GM21390 (cell line): ENCODE measurements around the gene TRIM46.
"Not testable (repeated sequence)": the region's sequence is repeated elsewhere in the genome, so short reads cannot be mapped to it uniquely, and the experiment has no call there.

Experiments used
- ATAC-seq: cut with Tn5 transposase; IDR thresholded peaks from one replicate; pipeline ENCODE4 v1.9.1; 2021; ENCODE audit not compliant: unreplicated experiment

Gene TRIM46

DNA sequence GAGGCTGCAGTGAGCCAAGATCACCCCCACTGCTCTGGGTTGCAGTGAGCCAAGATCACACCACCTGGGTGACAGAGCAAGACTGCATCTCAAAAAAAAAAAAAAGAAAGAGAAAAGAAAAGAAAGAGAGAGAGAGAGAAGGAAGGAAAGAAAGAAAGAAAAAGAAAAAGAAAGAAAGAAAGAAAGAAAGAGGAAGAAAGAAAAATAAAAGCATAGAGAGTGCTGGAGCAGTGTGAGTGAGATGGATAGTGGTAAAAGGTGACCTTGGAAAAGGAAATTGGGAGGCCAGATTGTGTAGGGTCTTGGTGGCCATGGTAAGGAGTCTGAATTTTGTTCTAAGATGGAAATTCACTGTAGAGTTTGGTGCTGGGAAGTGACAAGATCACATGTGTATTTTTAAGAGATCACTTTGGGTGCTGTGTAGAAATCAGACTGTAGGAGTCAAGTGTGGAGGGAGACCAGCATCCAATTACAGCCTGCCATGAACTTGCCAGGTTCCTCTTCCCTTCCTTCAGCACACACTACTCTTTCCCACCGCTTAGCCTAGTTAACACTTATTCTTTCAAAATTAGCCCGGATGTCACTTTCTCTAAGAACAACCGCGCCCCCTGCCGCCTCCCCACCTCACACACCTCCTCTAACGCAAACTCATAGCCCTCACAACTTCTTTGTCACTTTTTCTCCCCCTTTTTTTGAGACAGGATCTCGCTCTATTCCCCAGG, 52.7 kb downstream of the TRIM46 start:
- ATAC-seq = no peak

- ATAC-seq = no peak
Measured at GRCh38 chr1:155226910-155227260, 53.2 kb downstream of the TRIM46 start.

DNA sequence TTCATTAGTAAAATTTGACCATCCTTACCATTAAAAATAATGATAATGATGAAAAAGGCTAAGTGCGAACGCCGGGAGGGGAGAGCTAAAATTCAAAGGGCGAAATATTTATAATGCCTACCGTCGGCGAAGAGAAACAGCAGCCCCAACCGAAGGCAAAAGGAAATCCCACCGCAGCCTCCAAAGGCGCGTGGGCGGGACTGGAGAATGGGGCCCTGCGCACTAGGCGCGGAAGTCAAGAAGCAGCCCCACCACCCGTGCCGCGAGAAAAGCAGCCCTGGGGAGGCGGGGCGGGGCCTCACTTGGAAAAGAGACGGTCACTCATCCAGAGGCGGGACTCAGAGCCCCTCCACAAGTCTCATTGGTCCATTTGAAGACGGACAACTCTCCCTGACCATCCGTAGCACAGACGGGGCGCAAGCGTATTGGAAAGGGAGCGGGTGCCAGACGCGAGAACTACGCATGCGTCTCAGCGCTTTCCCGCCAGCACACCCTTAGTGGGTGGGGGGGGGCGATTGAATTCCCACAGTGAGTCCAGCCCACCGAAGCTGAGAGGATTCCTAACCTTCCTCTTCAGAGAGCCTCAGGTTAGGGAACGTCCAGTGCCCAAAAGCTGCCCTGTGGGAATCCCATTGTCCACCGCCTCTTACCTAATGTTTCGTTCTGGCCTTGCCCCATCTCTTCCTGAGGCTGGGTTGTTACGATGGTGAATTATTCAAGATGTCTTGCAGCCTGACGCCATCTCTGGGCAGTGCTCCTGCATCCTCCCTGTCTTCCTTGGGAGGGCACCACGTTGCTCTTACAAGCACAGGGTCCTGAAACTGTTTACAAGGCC, 53.8 kb downstream of the TRIM46 start:
- ATAC-seq = peak; percentile 86

DNA sequence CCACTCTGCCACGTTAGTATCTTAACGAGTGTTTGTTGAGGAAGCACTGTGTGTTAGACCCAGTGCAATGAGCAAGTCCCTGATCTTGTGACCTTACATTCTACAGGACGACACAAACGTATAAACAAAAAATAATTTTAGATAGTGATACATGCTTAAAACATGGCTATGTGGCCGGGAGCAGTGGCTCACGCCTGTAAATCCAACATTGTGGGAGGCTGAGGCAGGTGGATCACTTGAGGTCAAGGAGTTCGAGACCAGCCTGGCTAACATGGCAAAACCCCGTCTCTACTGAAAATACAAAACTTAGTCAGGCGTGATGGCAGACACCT, 54.4 kb downstream of the TRIM46 start:
- no peak for ATAC-seq

- ATAC-seq = not testable (repeated sequence)
Measured at GRCh38 chr1:155231302-155231701, 57.7 kb downstream of the TRIM46 start.

GRCh38 chr1:155232001-155232978, 58.6 kb downstream of the TRIM46 start:
- ATAC-seq = not testable (repeated sequence)

GRCh38 chr1:155233502-155233901, 59.9 kb downstream of the TRIM46 start:
- ATAC-seq = not testable (repeated sequence)
